Neural progenitor cell (in vitro differentiated cells): ENCODE measurements around the gene BMPER.
A peak's percentile ranks its signal among the peaks of the same experiment; 100 is the strongest.

ENCODE experiments used
- CTCF ChIP-seq: fragments of 200-600 bp; sonication (generic); IDR thresholded peaks from 2 replicates; pipeline ENCODE4 v1.5.1; 2017; ENCODE audit warnings: antibody characterized with exemption, mild to moderate bottlenecking
- EZH2 ChIP-seq: fragments of 200-600 bp; sonication (generic); IDR thresholded peaks from 2 replicates; pipeline ENCODE4 v1.6.1; 2017; ENCODE audit warnings: antibody characterized with exemption, mild to moderate bottlenecking, moderate library complexity
- EZH2phosphoT487 ChIP-seq: fragments of 200-600 bp; sonication (generic); IDR thresholded peaks from 2 replicates; pipeline ENCODE4 v1.6.1; 2017; ENCODE audit warnings: antibody characterized with exemption

GRCh38 chr7:33903791-33904680 lies 1.3 kb upstream of the BMPER start:
- TF ChIP-seq CTCF (no peak), EZH2phosphoT487 (peak; percentile 17), EZH2 (peak; percentile 69)
